Measurements from ENCODE around the gene GALE.
"Not testable (repeated sequence)": the region's sequence is repeated elsewhere in the genome, so short reads cannot be mapped to it uniquely, and the experiment has no call there.

The GALE gene

DNA sequence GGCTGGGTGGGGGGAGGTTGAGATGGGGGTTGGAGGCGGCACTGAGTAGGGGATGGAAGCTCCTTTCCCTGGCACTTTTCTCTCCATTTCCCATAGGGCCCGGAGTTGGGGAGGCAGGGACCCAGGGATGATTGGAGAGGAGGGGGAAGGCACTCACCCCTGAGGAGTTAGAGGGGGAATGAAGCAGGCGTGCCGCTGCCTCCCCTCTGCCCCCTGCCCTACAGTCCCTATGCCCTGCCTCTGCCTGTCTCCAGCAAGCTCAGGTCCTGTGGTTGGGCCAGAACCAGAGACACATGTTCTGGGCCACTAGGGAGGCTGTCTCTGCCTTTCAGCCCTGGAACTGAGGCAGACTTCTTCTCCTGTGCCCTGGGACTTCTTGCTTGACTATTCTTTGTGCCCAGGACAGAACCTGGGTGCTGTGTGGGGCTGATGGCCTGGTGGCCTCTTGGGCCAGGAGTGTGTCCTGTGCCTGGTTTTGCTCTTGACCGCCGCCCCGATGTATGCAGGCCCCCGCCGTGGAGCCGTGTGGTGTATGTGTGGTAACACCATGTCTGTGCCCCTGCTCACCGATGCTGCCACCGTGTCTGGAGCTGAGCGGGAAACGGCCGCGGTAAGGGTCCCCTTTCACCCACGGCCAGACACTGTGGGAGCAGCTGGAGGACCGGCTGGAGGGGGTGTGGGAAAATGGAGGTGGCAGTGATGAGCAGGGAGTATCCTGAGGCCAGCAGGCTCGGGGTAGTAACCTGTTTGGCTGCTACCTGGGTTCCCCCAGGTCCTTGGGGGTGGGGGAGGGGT is 8.2 kb downstream of the GALE start:
- no peak for DNase-seq (ENCODE audit: low spot score)

DNA sequence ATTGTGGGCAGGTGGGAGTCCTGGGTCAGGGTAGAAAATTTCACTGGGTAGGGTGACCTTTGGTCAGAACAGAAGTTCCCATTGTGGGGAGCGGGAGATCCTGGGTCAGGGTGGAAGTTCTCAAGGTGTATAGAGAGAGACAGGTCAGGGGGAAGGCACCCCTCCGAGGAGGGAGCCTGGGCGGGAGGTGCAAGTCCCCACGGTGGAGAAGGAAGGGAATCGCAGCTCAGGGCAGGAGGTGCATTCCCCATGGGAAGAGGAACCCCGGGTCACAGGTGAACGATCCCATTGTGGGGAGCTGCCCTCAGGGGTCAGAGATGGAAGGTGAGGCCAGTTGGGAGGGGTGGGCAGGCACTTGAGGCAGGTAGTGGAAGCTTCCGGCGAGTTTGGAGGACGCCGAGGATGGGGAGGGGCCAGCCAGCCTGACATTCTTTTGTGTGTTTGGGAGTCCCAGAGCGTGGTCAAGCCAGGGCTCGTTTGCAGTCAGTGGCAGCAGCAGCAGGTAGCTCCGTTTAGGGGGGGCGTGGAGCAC is 9.0 kb downstream of the GALE start:
- DNase-seq (ENCODE audit: low spot score) = no peak

DNA sequence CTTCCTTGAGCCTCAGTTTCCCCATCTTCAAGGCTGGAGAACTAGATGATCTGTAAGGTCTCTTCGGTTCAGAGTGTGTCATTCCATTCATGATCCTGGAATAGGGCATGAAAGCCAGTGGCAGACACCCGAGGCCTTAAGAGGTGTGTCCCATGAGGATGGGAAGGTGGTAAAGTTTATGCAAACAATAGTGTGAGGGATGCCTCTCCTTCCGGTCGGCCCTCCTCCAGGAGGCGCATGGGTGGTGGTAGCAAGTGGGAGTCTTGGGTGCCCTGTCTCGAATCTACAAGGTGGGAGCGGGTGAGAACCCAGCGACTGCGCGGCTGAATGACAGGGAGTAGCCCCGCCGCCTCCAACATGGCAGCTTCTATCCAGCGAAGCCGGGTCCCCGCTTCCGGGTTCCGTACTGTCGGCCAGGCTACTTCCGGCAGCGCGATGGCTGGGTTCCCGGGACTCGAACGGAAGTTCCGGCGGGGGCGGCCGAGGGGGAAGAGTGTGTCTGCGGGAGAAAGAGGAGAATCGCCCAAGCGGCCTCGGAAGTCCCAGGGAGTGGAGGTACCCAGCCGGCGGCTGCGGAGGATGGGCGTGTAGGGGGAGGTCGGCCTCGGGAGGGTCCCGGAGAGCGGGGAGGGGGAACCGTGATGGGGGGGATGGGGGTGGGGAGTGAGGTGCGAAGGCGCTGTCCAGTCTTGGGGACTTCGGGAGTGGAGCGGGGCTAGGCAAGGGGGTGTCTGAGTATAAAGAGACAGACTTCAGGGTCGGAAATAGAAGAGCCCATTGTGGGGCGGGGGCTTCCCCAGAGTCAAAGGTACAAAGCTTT is 9.6 kb downstream of the GALE start, which contains the start of gene LYPLA2:
Gene LYPLA2, plus strand, starts transcription at position 450 of the 820 bp plus-strand sequence. CDS start 1,538 bp downstream, outside the sequence.
- peak; percentile 93 for DNase-seq (ENCODE audit: low spot score)

DNA sequence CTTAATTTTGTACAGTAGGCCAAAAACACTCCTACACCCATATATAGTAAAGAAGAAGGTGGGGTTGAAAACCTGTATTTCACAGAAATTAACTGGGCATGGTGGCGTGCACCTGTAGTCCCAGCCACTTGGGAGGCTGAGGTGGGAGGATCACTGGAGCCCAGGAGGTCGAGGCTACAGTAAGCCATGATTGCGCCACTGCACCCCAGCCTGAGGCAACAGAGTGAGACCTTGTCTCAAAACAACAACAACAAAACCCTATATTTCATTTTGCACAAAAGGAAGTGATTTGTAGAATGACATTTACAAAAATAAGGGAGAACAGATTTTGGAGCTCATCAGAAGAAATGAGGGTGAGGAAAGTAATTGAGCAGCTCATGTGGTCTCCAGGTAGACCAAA is 11.9 kb downstream of the GALE start:
- no peak for DNase-seq (ENCODE audit: low spot score)

DNA sequence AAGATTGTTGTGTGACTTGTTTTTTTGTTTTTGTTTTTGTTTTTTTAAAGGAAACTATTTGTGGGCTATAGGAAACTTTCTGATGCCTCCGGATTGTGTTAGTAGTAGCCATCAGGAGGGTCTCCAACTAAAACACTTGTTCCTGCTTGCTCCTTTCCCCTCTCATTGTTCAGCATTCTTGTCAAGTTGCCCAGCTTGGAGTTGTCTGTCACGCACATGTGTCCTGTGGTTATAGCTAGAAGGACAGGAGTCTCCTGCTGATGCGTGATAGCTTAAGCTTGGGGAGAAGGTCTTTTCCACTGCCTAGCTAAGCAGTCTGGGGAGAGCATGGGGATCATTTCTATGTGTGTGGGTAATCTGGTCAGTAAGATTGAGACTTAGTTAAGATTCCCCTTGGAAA is 12.9 kb downstream of the GALE start:
- no peak for DNase-seq (ENCODE audit: low spot score)

DNA sequence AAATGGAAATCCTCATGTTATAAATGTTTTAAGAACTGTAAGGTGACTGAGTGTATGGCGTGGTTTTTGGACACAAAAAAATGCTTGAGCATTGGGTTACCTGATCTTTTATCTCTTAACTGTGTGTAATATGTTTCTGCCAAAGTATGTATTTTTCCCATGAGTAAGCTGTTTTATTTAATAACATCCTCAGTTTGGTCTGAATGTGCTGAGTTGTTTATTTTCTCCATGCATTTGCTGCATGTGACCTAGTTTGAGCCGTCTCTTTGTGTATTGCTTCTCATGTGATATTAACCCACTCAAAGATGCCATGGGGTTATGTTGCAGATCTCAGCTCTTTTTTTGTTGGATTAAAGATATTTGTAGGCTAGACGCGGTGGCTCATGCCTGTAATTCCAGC is 15.7 kb downstream of the GALE start:
- DNase-seq (ENCODE audit: low spot score) = no peak

DNA sequence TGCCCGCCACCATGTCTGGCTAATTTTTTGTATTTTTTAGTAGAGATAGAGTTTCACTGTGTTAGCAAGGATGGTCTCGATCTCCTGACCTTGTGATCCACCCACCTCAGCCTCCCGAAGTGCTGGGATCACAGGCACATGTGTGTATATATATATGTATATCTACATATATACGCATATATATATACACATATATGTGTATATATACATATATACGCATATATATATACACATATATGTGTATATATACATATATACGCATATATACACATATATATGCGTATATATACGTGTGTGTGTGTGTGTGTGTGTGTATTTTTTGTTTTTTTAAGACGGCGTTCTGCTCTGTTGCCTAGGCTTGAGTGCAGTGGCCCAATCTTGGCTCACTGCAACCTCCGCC is 17.4 kb downstream of the GALE start:
- DNase-seq (ENCODE audit: low spot score) = not testable (repeated sequence)

DNA sequence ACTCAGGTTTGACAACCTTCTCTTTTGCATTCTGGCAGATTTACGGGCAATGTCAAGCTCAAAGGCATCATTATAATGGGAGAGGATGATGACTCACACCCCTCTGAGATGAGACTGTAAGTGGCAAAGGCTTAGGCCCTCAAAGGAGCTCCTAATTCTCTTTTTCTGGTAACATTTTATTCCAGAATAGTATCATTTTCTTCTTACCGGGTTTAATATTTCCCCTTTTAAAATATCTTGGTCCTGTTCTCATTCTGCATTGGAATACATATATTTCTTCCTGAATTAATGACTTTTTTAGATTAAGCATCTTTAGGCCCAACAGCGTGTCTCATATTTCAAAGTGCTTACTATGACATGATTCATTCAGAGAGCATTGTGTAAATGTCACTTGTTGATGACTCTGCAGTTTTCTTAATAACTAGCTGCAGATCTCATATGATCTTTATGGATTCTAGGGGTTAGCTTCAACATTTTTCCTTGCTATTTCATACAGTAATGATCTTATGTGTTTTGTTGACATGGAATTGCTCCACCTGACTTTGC is 20.7 kb downstream of the GALE start:
- no peak for DNase-seq (ENCODE audit: low spot score)

DNA sequence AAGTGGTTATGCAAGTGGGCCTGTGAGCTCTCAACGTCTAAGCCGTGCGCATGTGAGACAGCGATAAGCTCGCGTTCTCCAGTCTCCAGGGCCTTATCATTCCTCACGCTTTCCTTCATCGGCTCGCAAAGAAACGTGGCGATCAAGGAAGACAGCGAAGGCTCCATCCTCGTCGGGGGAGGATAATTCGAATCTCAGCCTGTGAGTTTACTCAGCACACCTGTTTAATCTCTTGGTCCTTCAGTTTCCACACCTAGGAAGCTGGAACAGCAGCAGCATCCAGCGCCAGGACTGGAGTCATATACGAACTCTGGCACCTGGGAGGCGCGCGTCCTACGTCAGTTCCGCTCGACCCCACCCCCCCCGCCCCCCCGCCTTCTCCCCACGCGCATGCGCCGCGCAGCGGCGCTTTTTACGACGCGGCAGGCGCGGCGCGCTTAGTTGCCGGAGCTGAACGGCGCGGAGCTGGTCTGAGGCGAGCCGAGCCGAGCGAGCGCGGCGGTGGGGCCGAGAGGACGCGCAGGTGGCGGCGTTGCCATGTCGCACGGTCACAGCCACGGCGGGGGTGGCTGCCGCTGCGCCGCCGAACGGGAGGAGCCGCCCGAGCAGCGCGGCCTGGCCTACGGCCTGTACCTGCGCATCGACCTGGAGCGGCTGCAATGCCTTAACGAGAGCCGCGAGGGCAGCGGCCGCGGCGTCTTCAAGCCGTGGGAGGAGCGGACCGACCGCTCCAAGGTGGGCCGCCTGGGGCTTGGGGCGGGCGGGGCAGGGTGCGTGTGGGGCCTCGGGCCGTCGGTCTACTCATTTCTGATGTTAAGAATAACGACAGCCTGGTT is 22.4 kb downstream of the GALE start, which contains the start of gene PITHD1:
Gene PITHD1, plus strand, starts transcription at position 440 of the 836 bp plus-strand sequence. Its CDS starts 98 bp downstream, at position 538.
- peak; percentile 84 for DNase-seq (ENCODE audit: low spot score)

DNA sequence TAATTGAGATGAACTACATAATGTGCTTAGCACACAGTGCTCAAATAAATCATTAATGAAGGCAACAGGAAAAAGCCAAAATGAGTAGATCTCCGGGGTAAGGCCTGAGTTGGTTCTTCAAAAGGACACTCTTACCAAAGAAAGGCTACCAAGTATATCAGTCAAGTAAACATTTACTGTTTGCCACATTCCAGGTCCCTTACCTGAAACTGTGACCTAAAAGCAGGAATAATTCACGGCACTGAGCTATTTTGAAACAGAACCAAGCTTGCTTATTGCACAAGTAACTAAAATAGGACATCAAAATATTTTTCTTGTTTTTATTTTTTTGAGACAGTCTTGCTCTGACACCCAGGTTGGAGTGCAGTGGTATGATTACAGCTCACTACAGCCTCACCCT is 24.3 kb downstream of the GALE start:
- no peak for DNase-seq (ENCODE audit: low spot score)

DNA sequence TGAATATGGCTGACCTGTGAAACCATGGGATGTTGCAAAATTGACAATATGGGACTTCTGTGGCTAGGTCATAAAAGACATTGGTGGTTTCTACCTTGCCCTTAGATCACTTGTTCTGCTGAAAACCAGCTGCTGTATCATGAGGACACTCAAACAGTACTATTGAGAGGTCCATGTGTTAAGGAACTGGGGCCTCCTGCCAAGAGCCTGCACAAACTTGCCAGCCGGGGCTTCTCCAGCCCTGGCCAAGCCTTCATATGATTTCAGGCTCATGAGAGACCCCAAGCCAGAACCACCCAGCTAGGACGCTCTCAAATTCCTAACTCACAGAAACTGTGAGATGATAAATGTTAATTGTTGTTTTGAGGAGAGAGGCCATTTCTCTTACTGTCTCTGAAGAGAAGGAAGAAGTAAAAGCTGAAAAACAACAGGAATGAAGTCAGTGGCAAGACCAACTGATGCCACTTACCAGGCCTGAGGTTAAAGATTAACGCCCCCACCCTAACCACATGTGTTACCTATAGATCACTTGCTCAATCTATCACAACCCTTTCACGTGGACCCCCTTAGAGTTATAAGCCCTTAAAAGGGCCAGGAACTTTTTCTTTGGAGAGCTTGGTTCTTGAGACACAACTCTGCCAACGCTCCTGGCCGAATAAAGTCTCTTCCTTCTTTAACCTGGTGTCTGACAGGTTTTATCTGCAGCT is 26.2 kb downstream of the GALE start:
- DNase-seq (ENCODE audit: low spot score) = no peak

DNA sequence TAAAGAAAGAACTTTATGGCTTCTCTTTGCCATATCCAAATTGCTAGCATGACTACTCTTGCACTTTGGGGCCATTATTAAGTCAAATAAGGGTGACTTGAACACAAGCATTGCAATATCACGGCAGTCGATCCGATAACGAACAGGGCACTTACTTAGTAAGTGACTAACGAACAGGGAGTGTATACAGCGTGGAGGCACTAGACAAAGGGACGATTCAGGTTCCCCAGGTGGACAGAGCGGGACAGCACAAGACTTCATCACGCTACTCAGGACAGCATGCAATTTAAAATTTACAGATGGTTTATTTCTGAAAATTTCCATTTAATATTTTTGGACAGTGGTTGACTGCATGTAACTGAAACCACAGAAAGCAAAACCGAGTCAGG is 27.7 kb downstream of the GALE start:
- no peak for DNase-seq (ENCODE audit: low spot score)

DNA sequence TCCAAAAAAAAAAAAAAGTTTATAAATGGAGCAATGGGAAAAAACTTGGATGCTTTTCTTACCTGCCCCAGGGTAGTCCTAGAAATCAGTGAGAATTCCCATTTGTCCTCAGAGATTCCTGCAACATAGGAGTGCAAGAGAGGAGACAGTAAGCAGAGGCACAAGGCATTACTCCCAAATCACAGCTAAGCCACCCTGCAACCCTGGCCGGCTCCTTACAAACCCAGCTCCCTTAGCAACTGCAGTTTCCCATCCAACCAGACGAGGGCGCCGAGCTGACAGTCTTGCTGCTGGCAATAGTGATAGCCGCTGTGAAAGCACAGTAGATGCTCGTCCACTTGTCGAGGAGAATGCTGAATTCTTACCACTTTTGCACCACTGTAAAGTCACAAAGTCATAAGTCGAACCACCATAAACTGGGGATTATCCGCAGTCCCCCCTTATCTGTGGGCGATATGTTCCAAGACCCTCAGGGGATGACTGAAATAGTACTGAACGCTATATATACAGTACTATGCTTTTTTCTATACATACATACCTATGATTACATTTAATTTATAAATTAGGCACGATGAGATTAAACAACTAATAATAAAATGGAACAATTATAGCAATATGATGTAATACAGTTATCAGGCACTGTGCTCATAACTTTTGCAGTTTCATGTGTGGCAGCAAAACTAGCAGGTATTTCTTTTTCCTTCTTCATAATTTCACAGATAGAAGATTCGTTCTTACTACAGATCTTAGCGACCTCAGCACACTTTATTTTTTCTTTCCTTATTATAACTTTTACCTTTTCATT is 28.3 kb downstream of the GALE start:
- DNase-seq (ENCODE audit: low spot score) = peak; percentile 66

DNA sequence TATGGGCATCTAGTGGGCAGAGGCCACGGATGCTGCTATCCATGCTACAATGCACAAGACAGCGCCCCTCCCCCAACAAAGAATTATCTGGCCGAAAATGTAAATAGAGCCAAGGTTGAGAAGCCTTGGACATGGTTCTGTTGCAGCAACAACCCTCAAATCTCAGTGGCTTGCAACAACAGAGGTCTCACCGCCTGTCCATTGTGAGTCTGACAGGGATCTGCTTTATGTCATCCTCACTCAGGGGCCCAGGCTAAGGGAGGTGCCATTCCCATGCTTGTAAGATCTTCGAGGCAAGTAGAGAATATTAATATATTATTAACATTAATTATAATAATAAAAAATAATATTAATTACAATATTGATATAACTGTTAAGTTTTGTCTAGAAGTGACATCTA is 31.8 kb downstream of the GALE start:
- no peak for DNase-seq (ENCODE audit: low spot score)

DNA sequence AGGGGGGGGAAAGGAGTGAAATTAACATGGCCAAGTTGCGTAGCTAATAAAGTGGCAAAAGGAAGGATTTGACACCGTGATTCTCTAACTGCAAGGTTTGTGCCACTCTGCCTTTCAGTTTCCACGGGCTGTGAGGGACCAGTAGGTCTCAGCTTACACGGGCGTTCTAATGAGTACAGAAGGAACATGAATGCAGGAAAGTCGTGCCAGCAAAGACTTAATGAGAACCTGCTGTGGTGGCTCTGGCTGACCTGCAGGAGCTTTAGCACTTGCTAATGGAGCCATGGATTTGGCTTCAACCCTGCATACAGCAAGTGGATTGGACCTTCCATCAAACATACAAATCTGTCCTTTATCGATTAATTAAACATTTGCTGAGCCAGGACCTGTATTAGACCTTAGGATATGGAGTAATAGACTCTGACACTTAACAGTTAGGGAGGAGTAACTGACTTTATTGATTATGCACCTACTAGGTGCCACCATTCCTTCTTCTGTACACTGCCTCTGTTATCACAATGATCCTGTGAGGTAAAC is 37.4 kb downstream of the GALE start:
- no peak for DNase-seq (ENCODE audit: low spot score)

DNA sequence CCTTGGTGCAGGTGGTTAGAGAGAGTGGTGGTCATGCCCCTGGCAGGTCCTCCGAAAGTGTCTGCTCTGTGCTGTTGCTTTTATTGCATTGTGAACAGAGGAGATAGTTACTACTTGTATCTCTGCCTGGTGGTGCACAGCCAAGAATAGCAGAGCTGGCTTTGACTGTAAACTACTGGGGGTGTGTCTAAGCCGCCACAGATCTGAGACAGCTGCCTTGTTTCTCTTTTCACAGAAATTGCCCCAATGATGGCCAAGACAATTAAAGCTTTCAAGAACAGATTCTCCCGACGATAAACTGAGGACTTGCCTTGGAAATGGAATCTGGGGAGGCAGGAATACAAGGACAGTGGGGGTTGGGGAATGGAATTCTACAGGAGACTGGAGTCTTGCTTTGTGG is 41.3 kb downstream of the GALE start:
- peak; percentile 55 for DNase-seq (ENCODE audit: low spot score)

DNA sequence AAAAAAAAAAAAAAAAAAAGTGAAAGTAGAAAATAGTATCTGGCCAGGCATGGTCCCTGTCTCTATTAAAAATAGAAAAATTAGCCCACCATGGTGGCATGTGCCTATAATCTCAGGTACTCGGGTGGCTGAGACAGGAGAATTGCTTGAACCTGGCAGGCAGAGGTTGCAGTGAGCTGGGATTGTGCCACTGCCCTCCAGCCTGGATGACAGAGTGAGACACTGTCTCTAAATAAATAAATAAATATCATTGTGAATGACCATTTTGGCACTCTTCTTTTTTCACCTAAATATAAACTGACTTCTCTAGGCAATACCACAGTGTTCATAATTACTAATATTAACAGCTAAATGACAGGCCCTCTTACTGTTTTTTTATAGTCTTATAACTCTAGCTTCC is 42.7 kb downstream of the GALE start:
- DNase-seq (ENCODE audit: low spot score) = no peak

DNA sequence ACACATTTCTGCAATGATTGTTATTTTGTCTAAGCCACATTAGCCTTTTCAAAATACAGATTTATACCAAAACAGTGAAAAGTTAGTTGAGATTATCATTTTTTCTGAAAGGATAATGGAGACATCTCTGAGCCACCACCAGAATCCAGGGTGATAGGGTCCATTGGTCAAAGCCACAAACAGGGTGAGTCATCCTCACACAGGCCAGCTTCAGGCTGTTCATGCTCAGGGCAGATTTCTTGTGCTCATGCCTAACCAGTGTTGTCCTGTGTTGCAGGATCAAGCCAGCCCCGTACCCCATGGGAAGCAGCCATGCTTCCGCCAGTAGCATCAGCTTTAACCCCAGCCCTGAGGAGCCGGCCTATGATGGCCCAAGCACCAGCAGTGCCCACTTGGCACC is 43.9 kb downstream of the GALE start:
- no peak for DNase-seq (ENCODE audit: low spot score)

DNA sequence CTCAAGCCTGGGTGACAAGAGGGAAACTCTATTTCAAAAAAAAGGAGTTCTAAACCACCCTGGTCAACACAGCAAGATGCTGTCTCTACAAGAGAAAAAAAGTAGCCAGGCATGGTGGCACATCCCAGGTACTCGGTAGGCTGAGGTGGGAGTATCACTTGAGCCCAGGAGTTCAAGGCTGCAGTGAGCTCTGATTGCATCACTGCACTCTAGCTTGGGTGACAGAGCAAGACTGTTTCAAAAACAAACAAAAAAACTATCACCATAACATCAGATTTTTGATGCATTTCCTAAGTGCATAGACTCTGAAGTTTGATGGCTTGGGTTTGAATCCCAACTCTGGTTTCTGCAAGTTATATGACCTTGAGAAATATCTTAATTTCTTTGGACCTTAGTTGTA is 47.6 kb downstream of the GALE start:
- no peak for DNase-seq (ENCODE audit: low spot score)

DNA sequence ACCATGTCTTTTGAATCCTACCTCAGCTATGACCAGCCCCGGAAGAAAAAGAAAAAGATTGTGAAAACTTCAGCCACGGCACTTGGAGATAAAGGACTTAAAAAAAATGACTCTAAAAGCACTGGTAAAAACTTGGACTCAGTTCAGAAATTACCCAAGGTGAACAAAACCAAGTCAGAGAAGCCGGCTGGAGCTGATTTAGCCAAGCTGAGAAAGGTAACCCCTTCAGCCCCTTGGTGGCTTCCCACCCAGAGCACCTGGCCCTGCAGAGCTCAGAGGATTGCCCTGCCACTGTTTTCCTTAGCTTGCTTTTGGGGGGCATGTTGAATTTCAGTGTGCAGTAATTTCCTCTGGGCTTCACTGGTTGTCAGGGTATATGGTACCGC is 48.7 kb downstream of the GALE start:
- DNase-seq (ENCODE audit: low spot score) = no peak
